ENCODE measurements around the gene ACSF2.

ACSF2 gene

DNA sequence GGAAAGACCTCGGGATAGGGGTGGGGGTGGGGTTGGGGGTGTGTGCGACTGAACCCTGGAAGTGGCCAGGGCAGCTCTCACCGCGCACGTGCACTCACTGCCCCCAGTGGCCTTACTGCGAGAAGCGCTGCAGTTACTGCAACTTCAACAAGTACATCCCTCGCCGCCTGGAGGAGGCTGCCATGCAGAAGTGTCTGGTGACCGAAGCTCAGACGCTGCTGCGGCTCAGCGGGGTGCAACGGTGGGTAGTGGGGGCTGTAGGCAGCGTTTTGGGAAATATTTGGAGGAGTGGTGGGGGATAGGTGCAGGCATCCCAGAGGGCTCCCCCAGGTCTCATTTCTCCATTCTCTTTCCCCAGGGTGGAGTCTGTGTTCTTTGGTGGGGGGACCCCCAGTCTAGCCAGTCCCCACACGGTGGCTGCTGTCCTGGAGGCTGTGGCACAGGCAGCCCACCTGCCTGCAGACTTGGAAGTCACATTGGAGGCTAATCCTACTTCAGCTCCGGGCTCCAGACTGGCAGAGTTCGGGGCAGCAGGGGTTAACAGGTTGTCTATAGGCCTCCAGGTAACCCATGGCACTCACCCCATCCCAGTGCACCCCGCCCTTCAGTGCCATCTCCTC lies 53.6 kb downstream of the ACSF2 start:
- peak; percentile 83 for ATAC-seq
- TF ChIP-seq SNAI2 (CRISPR knock-in tag; IDR thresholded peaks at IDR 0.05) = no peak
- no peak for TF ChIP-seq TCF4 (CRISPR knock-in tag; IDR thresholded peaks at IDR 0.05; ENCODE audit: borderline replicate concordance)
- no peak for TF ChIP-seq CREB5 (CRISPR knock-in tag; IDR thresholded peaks at IDR 0.05; ENCODE audit: low read depth)
- TF ChIP-seq PPARA (CRISPR knock-in tag; IDR thresholded peaks at IDR 0.05; ENCODE audit: borderline replicate concordance) = no peak
- no peak for TF ChIP-seq ZNF70 (CRISPR knock-in tag; IDR thresholded peaks at IDR 0.05)
- no peak for TF ChIP-seq ESRRG (CRISPR knock-in tag; IDR thresholded peaks at IDR 0.05)
- TF ChIP-seq OSR1 (CRISPR knock-in tag; IDR thresholded peaks at IDR 0.05) = no peak
- TF ChIP-seq ISL1 (CRISPR knock-in tag; IDR thresholded peaks at IDR 0.05) = no peak
- TF ChIP-seq GLIS3 (CRISPR knock-in tag; IDR thresholded peaks at IDR 0.05) = no peak
- TF ChIP-seq, protein P1, sequence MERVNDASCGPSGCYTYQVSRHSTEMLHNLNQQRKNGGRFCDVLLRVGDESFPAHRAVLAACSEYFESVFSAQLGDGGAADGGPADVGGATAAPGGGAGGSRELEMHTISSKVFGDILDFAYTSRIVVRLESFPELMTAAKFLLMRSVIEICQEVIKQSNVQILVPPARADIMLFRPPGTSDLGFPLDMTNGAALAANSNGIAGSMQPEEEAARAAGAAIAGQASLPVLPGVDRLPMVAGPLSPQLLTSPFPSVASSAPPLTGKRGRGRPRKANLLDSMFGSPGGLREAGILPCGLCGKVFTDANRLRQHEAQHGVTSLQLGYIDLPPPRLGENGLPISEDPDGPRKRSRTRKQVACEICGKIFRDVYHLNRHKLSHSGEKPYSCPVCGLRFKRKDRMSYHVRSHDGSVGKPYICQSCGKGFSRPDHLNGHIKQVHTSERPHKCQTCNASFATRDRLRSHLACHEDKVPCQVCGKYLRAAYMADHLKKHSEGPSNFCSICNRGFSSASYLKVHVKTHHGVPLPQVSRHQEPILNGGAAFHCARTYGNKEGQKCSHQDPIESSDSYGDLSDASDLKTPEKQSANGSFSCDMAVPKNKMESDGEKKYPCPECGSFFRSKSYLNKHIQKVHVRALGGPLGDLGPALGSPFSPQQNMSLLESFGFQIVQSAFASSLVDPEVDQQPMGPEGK (CRISPR knock-in tag; IDR thresholded peaks at IDR 0.05; ENCODE audit: borderline replicate concordance) = no peak

GRCh38 chr17:50480142-50480764 lies 54.2 kb downstream of the ACSF2 start:
- TF ChIP-seq ZNF565 (CRISPR knock-in tag; conservative IDR thresholded peaks at IDR 0.05; ENCODE audit: low read depth) (no peak), CSDC2 (CRISPR knock-in tag; IDR thresholded peaks at IDR 0.05) (no peak)
- ATAC-seq = no peak

DNA sequence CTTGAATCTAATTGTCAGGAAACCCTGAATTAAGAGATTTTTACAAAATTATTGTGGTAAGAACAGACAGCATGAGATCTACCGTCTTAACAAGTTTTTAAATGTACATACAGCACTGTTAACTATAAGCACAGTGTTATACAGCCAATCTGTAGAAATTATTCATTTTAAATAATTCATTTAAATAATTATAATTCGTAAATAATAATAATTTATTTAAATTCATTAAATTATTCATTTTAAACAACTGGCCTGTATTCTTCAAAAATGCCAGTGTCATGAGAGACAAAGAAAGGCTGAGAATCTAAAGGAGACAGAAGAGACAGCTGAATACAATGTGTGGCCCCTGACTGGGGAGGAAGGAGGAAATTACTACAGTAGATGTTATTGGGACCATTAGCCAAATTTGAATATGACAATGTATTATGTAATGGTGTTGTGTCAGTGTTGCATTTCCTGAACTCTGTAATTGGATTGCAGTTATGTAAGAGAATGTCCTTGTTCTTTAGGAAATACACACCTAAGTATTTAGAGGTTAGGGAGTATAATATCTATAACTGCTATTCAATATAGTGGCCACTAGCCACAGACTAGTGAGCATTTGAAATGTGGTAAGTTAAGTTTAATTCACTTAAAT lies 55.0 kb downstream of the ACSF2 start:
- TF ChIP-seq BACH2 (CRISPR knock-in tag; IDR thresholded peaks at IDR 0.05; ENCODE audit: borderline replicate concordance) (no peak), ZC3H10 (CRISPR knock-in tag; IDR thresholded peaks at IDR 0.05) (no peak), ZNF565 (CRISPR knock-in tag; conservative IDR thresholded peaks at IDR 0.05; ENCODE audit: low read depth) (no peak), ZNF70 (CRISPR knock-in tag; IDR thresholded peaks at IDR 0.05) (no peak), CREB5 (CRISPR knock-in tag; IDR thresholded peaks at IDR 0.05; ENCODE audit: low read depth) (no peak), OSR1 (CRISPR knock-in tag; IDR thresholded peaks at IDR 0.05) (no peak), CSDC2 (CRISPR knock-in tag; IDR thresholded peaks at IDR 0.05) (no peak), GLIS3 (CRISPR knock-in tag; IDR thresholded peaks at IDR 0.05) (no peak), TCF4 (CRISPR knock-in tag; IDR thresholded peaks at IDR 0.05; ENCODE audit: borderline replicate concordance) (no peak), ZFP3 (CRISPR knock-in tag; IDR thresholded peaks at IDR 0.05) (no peak), SNAI2 (CRISPR knock-in tag; IDR thresholded peaks at IDR 0.05) (no peak), POU6F1 (CRISPR knock-in tag; IDR thresholded peaks at IDR 0.05; ENCODE audit: borderline replicate concordance, low read depth) (no peak), PPARA (CRISPR knock-in tag; IDR thresholded peaks at IDR 0.05; ENCODE audit: borderline replicate concordance) (no peak), ZNF8 (CRISPR knock-in tag; IDR thresholded peaks at IDR 0.05) (no peak), ZFP30 (CRISPR knock-in tag; IDR thresholded peaks at IDR 0.05) (no peak), ISL1 (CRISPR knock-in tag; IDR thresholded peaks at IDR 0.05) (no peak)
- TF ChIP-seq, protein P2, sequence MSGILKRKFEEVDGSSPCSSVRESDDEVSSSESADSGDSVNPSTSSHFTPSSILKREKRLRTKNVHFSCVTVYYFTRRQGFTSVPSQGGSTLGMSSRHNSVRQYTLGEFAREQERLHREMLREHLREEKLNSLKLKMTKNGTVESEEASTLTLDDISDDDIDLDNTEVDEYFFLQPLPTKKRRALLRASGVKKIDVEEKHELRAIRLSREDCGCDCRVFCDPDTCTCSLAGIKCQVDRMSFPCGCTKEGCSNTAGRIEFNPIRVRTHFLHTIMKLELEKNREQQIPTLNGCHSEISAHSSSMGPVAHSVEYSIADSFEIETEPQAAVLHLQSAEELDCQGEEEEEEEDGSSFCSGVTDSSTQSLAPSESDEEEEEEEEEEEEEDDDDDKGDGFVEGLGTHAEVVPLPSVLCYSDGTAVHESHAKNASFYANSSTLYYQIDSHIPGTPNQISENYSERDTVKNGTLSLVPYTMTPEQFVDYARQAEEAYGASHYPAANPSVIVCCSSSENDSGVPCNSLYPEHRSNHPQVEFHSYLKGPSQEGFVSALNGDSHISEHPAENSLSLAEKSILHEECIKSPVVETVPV (CRISPR knock-in tag; IDR thresholded peaks at IDR 0.05) = no peak
- TF ChIP-seq, protein P1 (CRISPR knock-in tag; IDR thresholded peaks at IDR 0.05; ENCODE audit: borderline replicate concordance) = no peak
- no peak for ATAC-seq

Data from SK-N-SH treated with all-trans-retinoic acid at 6 μM for 48 hours (cell line).